Activated CD4-positive, alpha-beta T cell treated with anti-CD3 and anti-CD28 coated beads, Interleukin-2, Interleukin-4, amounts not matched to agents 100 ng/mL and 50 ng/mL, durations not matched to agents 16 hours and 8 hours (primary cell): Measurements from ENCODE around the gene SGPP1.
"Not testable (repeated sequence)": the region's sequence is repeated elsewhere in the genome, so short reads cannot be mapped to it uniquely, and the experiment has no call there.

Source experiments
- DNase-seq: peaks from one replicate; pipeline ENCODE4 v3.0.0-alpha.2; 2020; ENCODE audit warnings: low spot score

The SGPP1 gene

DNA sequence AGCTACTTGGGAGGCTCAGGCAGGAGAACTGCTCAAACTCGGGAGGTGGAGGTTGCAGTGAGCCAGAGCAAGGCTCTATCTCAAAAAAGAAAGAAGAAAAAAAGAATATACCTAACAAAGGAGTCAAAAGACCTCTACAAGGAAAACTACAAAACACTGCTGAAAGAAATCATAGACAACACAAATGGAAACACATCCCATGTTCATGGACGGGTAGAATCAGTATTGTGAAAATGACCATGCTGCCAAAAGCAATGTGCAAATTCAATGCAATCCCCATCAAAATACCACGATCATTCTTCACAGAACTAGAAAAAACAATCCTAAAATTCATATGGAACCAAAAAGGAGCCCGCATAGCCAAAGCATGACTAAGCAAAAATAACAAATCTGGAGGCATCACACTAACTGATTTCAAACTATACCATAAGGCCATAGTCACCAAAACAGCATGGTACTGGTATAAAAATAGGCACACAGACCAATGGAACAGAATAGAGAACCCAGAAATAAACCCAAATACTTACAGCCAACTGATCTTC is 91.7 kb downstream of the SGPP1 start:
- not testable (repeated sequence) for DNase-seq
